Kidney epithelial cell (primary cell): ENCODE data around the gene AGT. TPM values are rescaled to one million over a fixed set of nuclear protein-coding genes. Genes with fewer than 3 reads are reported as not detected.

ENCODE experiments used
- DNase-seq: peaks from one replicate; pipeline ENCODE4 v3.0.0-alpha.2; 2010; ENCODE audit warnings: low read depth
- H3K27me3 ChIP-seq: 2 replicates; pipeline ENCODE4 v1.6.0; 2011; ENCODE audit warnings: low read length; ENCODE audit not compliant: control insufficient read depth, insufficient read depth
- H3K36me3 ChIP-seq: 2 replicates; pipeline ENCODE4 v1.5.1; 2011; ENCODE audit warnings: low read length; ENCODE audit not compliant: control insufficient read depth, insufficient read depth
- H3K4me3 ChIP-seq: 2 replicates; pipeline ENCODE4 v1.5.1; 2011; ENCODE audit warnings: low read depth, mild to moderate bottlenecking, control low read depth, low read length
- CTCF ChIP-seq: IDR thresholded peaks from 2 replicates; pipeline ENCODE4 v1.5.1; 2011; ENCODE audit warnings: mild to moderate bottlenecking, moderate library complexity, low read length, control low read depth, inconsistent platforms; ENCODE audit not compliant: insufficient read depth, poor library complexity, severe bottlenecking
- total RNA-seq: library from RNA; depleted of rRNA; stranded (reverse); fragments of >200 nt; gene quantifications from 2 replicates; pipeline ENCODE4 v1.2.3, GENCODE V29; 2015

The AGT gene
- total RNA-seq, 1 donor from 2014 or later = 3.9 TPM

DNA sequence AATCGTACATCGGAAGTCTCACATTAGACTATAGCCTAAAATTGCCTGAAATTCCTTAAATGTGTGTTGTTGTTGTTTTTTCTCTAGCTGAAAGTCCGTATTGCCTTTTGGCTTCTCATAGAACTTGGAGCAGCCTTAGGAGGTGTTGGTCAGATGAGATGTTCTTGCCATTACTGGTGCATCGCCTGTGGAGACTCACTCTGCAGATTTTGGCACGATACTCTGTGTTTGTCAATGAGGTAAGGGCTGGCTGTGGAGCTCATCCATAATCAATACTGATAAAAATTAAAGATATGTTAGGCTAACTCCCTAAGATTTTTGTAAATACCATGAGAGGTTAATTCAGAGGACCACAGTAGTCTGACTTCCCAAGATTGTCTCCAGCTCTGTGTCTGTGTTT lies 28.9 kb downstream of the AGT start:
- H3K4me3 ChIP-seq = no peak overlapping the region
- H3K36me3 ChIP-seq = no peaks in the 10 kb centered on the region
- TF ChIP-seq CTCF = no peak
- H3K27me3 ChIP-seq = no peaks in the 10 kb centered on the region
- no peak for DNase-seq

- no peak for TF ChIP-seq CTCF
- H3K27me3 ChIP-seq = no peaks in the 10 kb centered on the region
- DNase-seq = peak; percentile 14
- H3K4me3 ChIP-seq = no peak overlapping the region
- no peaks in the 10 kb centered on the region for H3K36me3 ChIP-seq
These were observed 29.8 kb downstream of the AGT start for GRCh38 chr1:230684146-230684545.

- TF ChIP-seq CTCF = no peak
- DNase-seq = no peak
- Histone ChIP-seq H3K27me3 (no peaks in the 10 kb centered on the region), H3K36me3 (no peaks in the 10 kb centered on the region), H3K4me3 (no peak overlapping the region)
These were observed 30.9 kb downstream of the AGT start for GRCh38 chr1:230682882-230683610.

DNA sequence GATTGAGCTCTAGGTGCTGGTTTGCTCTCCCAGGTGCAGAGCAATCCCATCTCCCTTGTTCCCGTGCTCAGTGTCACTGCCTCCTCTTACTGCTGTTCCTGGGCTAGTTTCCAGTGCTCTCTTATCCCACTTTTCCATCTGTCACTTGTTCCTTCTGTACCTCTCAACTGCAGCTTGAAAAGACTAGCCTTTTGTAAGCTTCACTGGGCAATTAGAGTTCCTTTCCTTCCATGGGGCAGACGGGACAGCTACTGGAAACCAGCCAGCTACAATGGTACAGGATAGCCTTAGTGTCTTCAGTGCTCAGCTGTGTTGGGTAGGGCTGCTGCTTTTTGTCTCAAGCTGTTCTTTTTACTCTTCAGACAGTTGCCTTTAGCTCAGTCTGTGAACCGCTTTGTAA lies 31.6 kb downstream of the AGT start:
- Histone ChIP-seq H3K36me3 (no peaks in the 10 kb centered on the region), H3K4me3 (no peak overlapping the region), H3K27me3 (no peaks in the 10 kb centered on the region)
- DNase-seq = no peak
- TF ChIP-seq CTCF = no peak

GRCh38 chr1:230681599-230681998 lies 32.3 kb downstream of the AGT start:
- no peak overlapping the region for H3K4me3 ChIP-seq
- TF ChIP-seq CTCF = no peak
- H3K36me3 ChIP-seq = no peaks in the 10 kb centered on the region
- DNase-seq = peak; percentile 72
- no peaks in the 10 kb centered on the region for H3K27me3 ChIP-seq
